ENCODE data around the gene SEMA5B. TPM values are rescaled to one million over a fixed set of nuclear protein-coding genes. Genes with fewer than 3 reads are reported as not detected.

The SEMA5B gene
- total RNA-seq, 2 donors from 2014 or later: 0.51 to 3.5 TPM

DNA sequence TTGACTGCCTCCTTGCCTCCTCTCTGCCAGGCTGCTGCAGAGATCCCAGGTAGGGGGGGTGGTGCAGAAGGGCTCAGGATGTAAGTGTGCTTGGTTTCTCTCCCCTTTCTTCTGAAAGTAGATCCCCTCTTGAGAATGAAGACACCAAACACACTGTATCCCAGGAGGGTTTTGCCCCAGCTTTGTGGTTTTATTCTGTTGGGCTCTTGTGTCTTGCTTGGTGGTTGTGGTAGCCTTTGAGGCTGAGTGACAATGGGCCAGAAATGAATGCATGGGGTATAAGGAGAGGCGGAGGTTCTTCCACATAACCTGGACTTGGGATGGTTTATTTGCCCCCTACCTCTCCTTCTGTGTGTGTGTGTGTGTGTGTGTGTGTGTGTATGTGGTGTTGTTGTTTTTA, 45.0 kb upstream of the SEMA5B start:
- no peaks in the 10 kb centered on the region for H3K9me3 ChIP-seq
- no peaks in the 10 kb centered on the region for H3K27me3 ChIP-seq
- H3K4me1 ChIP-seq: peaks cover 0 to 60% of the 10 kb centered on the region in 2 donors
- H3K36me3 ChIP-seq: no peaks in the 10 kb centered on the region
- TF ChIP-seq, protein P1, sequence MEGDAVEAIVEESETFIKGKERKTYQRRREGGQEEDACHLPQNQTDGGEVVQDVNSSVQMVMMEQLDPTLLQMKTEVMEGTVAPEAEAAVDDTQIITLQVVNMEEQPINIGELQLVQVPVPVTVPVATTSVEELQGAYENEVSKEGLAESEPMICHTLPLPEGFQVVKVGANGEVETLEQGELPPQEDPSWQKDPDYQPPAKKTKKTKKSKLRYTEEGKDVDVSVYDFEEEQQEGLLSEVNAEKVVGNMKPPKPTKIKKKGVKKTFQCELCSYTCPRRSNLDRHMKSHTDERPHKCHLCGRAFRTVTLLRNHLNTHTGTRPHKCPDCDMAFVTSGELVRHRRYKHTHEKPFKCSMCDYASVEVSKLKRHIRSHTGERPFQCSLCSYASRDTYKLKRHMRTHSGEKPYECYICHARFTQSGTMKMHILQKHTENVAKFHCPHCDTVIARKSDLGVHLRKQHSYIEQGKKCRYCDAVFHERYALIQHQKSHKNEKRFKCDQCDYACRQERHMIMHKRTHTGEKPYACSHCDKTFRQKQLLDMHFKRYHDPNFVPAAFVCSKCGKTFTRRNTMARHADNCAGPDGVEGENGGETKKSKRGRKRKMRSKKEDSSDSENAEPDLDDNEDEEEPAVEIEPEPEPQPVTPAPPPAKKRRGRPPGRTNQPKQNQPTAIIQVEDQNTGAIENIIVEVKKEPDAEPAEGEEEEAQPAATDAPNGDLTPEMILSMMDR (IDR thresholded peaks at IDR 0.05): no peak
- DNase-seq (ENCODE audit: low spot score): no peak
- H3K27ac ChIP-seq: no peak overlapping the region
- no peak overlapping the region for H3K4me3 ChIP-seq

GRCh38 chr3:123072152-123072551, 44.6 kb upstream of the SEMA5B start:
- Histone ChIP-seq H3K27ac (no peak overlapping the region), H3K36me3 (no peaks in the 10 kb centered on the region), H3K27me3 (no peaks in the 10 kb centered on the region), H3K4me3 (no peak overlapping the region), H3K4me1 (peaks cover 0 to 58% of the 10 kb centered on the region in 2 donors), H3K9me3 (no peaks in the 10 kb centered on the region)
- DNase-seq (ENCODE audit: low spot score): no peak
- TF ChIP-seq, protein P1 (IDR thresholded peaks at IDR 0.05): no peak

DNA sequence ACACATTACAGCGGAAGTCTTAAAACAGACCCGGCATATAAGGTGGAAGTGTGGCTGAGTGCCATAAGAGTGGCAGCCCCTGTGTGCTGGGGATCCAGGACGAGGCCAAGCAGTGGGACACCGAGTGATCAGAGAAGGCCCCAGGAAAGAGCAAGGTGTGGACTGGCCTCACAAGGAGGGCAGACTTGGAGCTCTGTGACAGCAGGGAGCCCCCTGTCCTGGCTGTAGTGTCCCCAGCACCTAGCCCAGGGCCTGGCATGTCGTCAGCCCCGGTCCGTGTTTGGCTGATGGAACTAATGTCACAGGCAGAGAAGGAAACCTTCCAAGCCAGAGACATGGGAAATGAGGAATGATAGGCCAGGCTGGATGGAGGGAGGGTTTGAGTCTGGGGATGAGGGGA, 44.0 kb upstream of the SEMA5B start:
- H3K27ac ChIP-seq: peak overlapping the region in 1 of 2 donors; percentile 5
- TF ChIP-seq, protein P1 (IDR thresholded peaks at IDR 0.05): no peak
- peaks cover 0 to 52% of the 10 kb centered on the region in 2 donors for H3K4me1 ChIP-seq
- H3K27me3 ChIP-seq: no peaks in the 10 kb centered on the region
- H3K36me3 ChIP-seq: no peaks in the 10 kb centered on the region
- no peak for DNase-seq (ENCODE audit: low spot score)
- no peak overlapping the region for H3K4me3 ChIP-seq
- H3K9me3 ChIP-seq: no peaks in the 10 kb centered on the region

GRCh38 chr3:123071146-123071545, 43.6 kb upstream of the SEMA5B start:
- Histone ChIP-seq H3K4me3 (no peak overlapping the region), H3K27me3 (no peaks in the 10 kb centered on the region), H3K27ac (no peak overlapping the region), H3K36me3 (no peaks in the 10 kb centered on the region), H3K9me3 (no peaks in the 10 kb centered on the region), H3K4me1 (peaks cover 0 to 48% of the 10 kb centered on the region in 2 donors)
- TF ChIP-seq, protein P1 (IDR thresholded peaks at IDR 0.05): no peak
- no peak for DNase-seq (ENCODE audit: low spot score)

DNA sequence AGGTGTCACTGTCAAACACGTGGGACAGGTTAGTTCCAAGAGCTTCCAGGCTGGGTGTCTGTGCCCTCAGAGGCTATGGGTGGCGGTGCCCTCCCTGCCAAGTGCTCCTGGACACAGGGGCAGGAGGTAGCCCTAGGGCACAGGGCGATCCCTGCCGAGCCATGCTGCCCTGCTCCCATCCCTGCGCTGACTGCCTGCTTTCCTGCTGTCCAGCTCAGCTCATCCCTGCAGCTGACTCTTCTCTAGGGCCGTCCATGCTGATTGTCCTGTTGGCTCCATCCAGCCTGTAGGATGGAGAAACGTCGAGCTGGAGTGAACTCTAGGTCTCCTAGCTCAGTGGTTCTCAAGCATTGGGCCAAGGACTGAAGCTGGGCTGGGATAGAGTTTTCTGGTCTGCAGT, 42.9 kb upstream of the SEMA5B start:
- no peak for DNase-seq (ENCODE audit: low spot score)
- Histone ChIP-seq H3K36me3 (no peaks in the 10 kb centered on the region), H3K4me1 (peaks cover 0 to 47% of the 10 kb centered on the region in 2 donors), H3K9me3 (no peaks in the 10 kb centered on the region), H3K4me3 (no peak overlapping the region), H3K27me3 (no peaks in the 10 kb centered on the region), H3K27ac (no peak overlapping the region)
- TF ChIP-seq, protein P1 (IDR thresholded peaks at IDR 0.05): no peak

Data from right atrium auricular region (tissue), 2 donors.